OCI-LY1 (cell line): Measurements from ENCODE around the gene ADARB2.

Experiments used
- H2AFZ ChIP-seq: fragments of 200-600 bp; sonication (generic), shearing (Covaris generic); 2 replicates; pipeline ENCODE4 v1.6.0; 2014; ENCODE audit warnings: antibody characterized with exemption, mild to moderate bottlenecking, low read length
- H3F3A ChIP-seq: fragments of 200-600 bp; sonication (generic), shearing (Covaris generic); 2 replicates; pipeline ENCODE4 v1.6.0; 2014; ENCODE audit warnings: mild to moderate bottlenecking, antibody characterized with exemption, low read length, moderate library complexity; ENCODE audit not compliant: insufficient read depth
- H3K27ac ChIP-seq: fragments of 200-600 bp; sonication (generic); 2 replicates; pipeline ENCODE4 v1.5.1; 2014; ENCODE audit warnings: low read length, mixed run types, mild to moderate bottlenecking, low read depth; ENCODE audit not compliant: poor library complexity, severe bottlenecking
- H3K27me3 ChIP-seq: fragments of 200-600 bp; sonication (generic); 2 replicates; pipeline ENCODE4 v1.6.0; 2014; ENCODE audit warnings: antibody characterized with exemption, mild to moderate bottlenecking, low read length, moderate library complexity; ENCODE audit not compliant: insufficient read depth
- H3K36me3 ChIP-seq: fragments of 200-600 bp; sonication (generic); 2 replicates; pipeline ENCODE4 v1.6.1; 2014; ENCODE audit warnings: mild to moderate bottlenecking, antibody characterized with exemption, low read length, moderate library complexity, mixed read lengths; ENCODE audit not compliant: insufficient read depth
- H3K4me1 ChIP-seq: fragments of 200-600 bp; sonication (generic); 2 replicates; pipeline ENCODE4 v1.5.1; 2014; ENCODE audit warnings: mild to moderate bottlenecking, low read length, moderate library complexity; ENCODE audit not compliant: insufficient read depth, severe bottlenecking
- H3K4me2 ChIP-seq: fragments of 200-600 bp; sonication (generic), shearing (Covaris generic); 2 replicates; pipeline ENCODE4 v1.6.1; 2014; ENCODE audit warnings: low read length
- H3K4me3 ChIP-seq: fragments of 200-600 bp; sonication (generic); 2 replicates; pipeline ENCODE4 v1.5.1; 2014; ENCODE audit warnings: low read length, low read depth, mild to moderate bottlenecking, mixed read lengths; ENCODE audit not compliant: poor library complexity, severe bottlenecking
- H3K79me2 ChIP-seq: fragments of 200-600 bp; shearing (Covaris generic); 2 replicates; pipeline ENCODE4 v1.6.1; 2016; ENCODE audit warnings: mixed run types, low read length, mixed read lengths; ENCODE audit not compliant: insufficient read depth
- H3K9ac ChIP-seq: fragments of 200-600 bp; sonication (generic), shearing (Covaris generic); 2 replicates; pipeline ENCODE4 v1.6.1; 2014; ENCODE audit warnings: mild to moderate bottlenecking, low read length, mixed read lengths
- H3K9me2 ChIP-seq: fragments of 200-600 bp; sonication (generic), shearing (Covaris generic); 2 replicates; pipeline ENCODE4 v1.6.1; 2014; ENCODE audit warnings: low read depth, mild to moderate bottlenecking, low read length, mixed read lengths
- H3K9me3 ChIP-seq: fragments of 200-600 bp; shearing (Covaris generic); 2 replicates; pipeline ENCODE4 v1.6.1; 2014; ENCODE audit warnings: low read length, mixed read lengths
- H4K20me1 ChIP-seq: fragments of 200-600 bp; sonication (generic), shearing (Covaris generic); 2 replicates; pipeline ENCODE4 v1.6.0; 2016; ENCODE audit warnings: mild to moderate bottlenecking, low read length; ENCODE audit not compliant: insufficient read depth
- EZH2 ChIP-seq: fragments of 200-600 bp; sonication (generic), shearing (Covaris generic); IDR thresholded peaks from 2 replicates; pipeline ENCODE4 v1.8.0; 2017; ENCODE audit warnings: borderline replicate concordance, mixed run types, mild to moderate bottlenecking, antibody characterized with exemption, low read length, moderate library complexity, mixed read lengths
- TF ChIP-seq, protein P1 (sequence below): fragments of 200-600 bp; sonication (generic), shearing (Covaris generic); IDR thresholded peaks from 2 replicates; pipeline ENCODE4 v1.5.1; 2017; ENCODE audit warnings: mild to moderate bottlenecking, antibody characterized with exemption, low read length, moderate library complexity, mixed read lengths

ADARB2 gene

DNA sequence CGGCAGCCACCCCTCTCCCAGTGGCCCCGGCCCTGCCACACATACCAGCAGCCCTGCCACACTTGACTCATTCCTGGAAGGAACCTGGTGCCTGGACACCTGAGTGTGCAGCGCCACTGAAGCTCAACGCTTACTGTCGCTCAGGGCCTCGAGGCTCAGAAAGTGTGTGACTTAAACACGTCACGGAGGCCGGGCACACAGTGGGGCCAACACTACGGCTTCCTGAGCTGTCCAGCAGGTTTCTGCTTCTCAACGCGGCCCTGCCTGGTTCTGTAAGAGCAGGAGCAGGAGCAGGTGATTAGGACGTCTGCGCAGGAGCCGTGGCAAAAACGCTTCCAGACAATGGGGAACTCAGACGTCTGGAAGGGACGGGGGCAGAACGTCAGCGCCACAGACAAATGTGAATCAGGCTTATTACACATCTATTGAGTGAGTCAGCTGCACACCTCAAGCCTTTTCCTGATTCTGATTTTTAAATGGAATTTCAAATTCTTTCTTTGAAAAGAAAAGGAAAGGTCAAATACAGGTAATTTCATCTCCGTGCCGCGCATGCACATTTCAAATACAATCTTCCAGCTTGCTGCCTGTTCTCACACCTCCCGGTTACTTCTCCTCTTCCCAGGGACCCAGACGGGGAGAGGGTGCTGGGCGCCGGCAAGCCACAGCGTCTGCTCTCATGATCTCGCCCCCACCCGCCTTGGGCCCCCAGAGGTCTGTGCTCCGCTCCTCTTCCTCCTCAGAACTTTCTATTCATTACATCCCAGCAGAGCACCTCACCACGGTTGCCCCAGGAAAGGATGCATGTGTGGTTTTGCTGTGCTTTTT, 66.6 kb downstream of the ADARB2 start:
- no peak overlapping the region for H2AFZ ChIP-seq
- H3F3A ChIP-seq, result 0 out of 2 replicates have a peak, but pooled peaks cover 3% of the 10 kb centered on the region
- TF ChIP-seq, protein P1, sequence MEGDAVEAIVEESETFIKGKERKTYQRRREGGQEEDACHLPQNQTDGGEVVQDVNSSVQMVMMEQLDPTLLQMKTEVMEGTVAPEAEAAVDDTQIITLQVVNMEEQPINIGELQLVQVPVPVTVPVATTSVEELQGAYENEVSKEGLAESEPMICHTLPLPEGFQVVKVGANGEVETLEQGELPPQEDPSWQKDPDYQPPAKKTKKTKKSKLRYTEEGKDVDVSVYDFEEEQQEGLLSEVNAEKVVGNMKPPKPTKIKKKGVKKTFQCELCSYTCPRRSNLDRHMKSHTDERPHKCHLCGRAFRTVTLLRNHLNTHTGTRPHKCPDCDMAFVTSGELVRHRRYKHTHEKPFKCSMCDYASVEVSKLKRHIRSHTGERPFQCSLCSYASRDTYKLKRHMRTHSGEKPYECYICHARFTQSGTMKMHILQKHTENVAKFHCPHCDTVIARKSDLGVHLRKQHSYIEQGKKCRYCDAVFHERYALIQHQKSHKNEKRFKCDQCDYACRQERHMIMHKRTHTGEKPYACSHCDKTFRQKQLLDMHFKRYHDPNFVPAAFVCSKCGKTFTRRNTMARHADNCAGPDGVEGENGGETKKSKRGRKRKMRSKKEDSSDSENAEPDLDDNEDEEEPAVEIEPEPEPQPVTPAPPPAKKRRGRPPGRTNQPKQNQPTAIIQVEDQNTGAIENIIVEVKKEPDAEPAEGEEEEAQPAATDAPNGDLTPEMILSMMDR, result no peak
- H3K4me2 ChIP-seq, result no peak overlapping the region
- no peaks in the 10 kb centered on the region for H3K79me2 ChIP-seq
- H3K36me3 ChIP-seq, result no peaks in the 10 kb centered on the region
- H3K27ac ChIP-seq, result no peak overlapping the region
- H3K27me3 ChIP-seq, result no peaks in the 10 kb centered on the region; the same call in 1 of the 2 replicates
- H4K20me1 ChIP-seq, result no peaks in the 10 kb centered on the region
- no peaks in the 10 kb centered on the region for H3K9me2 ChIP-seq
- H3K4me3 ChIP-seq, result no peak overlapping the region
- H3K9ac ChIP-seq, result no peak overlapping the region
- peaks cover 19% of the 10 kb centered on the region for H3K4me1 ChIP-seq
- no peaks in the 10 kb centered on the region for H3K9me3 ChIP-seq

DNA sequence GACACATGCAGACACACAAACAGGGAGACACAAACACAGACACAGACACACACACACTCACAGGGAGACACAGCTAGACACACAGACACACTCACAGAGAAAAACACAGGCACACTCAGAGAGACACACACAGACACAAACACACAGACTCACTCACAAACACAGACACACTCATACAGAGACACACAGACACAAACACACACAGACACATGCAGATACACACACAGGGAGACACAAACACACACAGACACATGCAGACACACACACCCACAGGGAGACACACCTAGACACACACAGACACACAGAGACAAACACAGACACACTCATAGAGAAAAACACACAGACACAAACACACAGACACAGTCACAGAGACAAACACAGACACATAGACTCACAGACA, 67.9 kb downstream of the ADARB2 start:
- no peak overlapping the region for H3K4me3 ChIP-seq
- H3K79me2 ChIP-seq, result no peaks in the 10 kb centered on the region
- H2AFZ ChIP-seq, result no peak overlapping the region
- no peaks in the 10 kb centered on the region for H3K36me3 ChIP-seq
- TF ChIP-seq, protein P1, result no peak
- no peak for TF ChIP-seq EZH2
- H3K4me2 ChIP-seq, result no peak overlapping the region
- peaks cover 12% of the 10 kb centered on the region for H3K4me1 ChIP-seq
- H3K27ac ChIP-seq, result no peak overlapping the region
- H3K27me3 ChIP-seq, result no peaks in the 10 kb centered on the region; the same call in 1 of the 2 replicates
- 0 out of 2 replicates have a peak, but pooled peaks cover 3% of the 10 kb centered on the region for H3F3A ChIP-seq
- H3K9me3 ChIP-seq, result no peaks in the 10 kb centered on the region
- H4K20me1 ChIP-seq, result no peaks in the 10 kb centered on the region
- no peak overlapping the region for H3K9ac ChIP-seq
- H3K9me2 ChIP-seq, result no peaks in the 10 kb centered on the region

DNA sequence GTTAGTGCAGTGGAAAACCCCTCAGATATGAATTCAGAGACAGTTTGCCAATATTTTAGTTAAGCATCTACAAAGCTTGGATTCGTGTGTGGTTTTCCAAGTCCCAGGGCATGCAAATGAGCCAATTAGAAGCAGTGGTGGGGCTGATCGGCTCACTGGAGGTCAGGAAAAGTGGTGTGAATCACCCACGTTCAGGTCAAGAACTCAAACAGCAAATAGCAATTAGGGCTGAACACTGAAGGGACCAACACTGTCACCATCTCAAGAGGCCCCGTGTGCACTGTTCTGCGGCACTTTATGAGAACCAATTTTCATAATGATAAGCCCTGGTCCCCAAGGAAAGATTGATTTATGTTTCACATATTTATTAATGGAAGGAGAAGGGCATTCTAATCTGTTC, 68.9 kb downstream of the ADARB2 start:
- H3K79me2 ChIP-seq, result no peaks in the 10 kb centered on the region
- no peak overlapping the region for H3K4me2 ChIP-seq
- H3K9ac ChIP-seq, result no peak overlapping the region
- H3K9me3 ChIP-seq, result no peaks in the 10 kb centered on the region
- no peak for TF ChIP-seq EZH2
- TF ChIP-seq, protein P1, result no peak
- no peak overlapping the region for H3K4me3 ChIP-seq
- H3K9me2 ChIP-seq, result no peaks in the 10 kb centered on the region
- no peak overlapping the region for H3K27ac ChIP-seq
- no peaks in the 10 kb centered on the region for H4K20me1 ChIP-seq
- 0 out of 2 replicates have a peak, but pooled peaks cover 3% of the 10 kb centered on the region for H3F3A ChIP-seq
- H3K4me1 ChIP-seq, result peaks cover 18% of the 10 kb centered on the region
- H3K27me3 ChIP-seq, result no peaks in the 10 kb centered on the region; the same call in 1 of the 2 replicates
- H2AFZ ChIP-seq, result no peak overlapping the region
- H3K36me3 ChIP-seq, result no peaks in the 10 kb centered on the region
